NCI-H345 treated with DMSO at 0.1 percent for 48 hours (cell line): ENCODE measurements around the gene GK.
"Not testable (repeated sequence)": the region's sequence is repeated elsewhere in the genome, so short reads cannot be mapped to it uniquely, and the experiment has no call there.

Source experiments
- DNase-seq: peaks from one replicate; lab custom pipeline; 2025; ENCODE audit not compliant: unreplicated experiment; lab: John Stamatoyannopoulos, UW

GK gene

DNA sequence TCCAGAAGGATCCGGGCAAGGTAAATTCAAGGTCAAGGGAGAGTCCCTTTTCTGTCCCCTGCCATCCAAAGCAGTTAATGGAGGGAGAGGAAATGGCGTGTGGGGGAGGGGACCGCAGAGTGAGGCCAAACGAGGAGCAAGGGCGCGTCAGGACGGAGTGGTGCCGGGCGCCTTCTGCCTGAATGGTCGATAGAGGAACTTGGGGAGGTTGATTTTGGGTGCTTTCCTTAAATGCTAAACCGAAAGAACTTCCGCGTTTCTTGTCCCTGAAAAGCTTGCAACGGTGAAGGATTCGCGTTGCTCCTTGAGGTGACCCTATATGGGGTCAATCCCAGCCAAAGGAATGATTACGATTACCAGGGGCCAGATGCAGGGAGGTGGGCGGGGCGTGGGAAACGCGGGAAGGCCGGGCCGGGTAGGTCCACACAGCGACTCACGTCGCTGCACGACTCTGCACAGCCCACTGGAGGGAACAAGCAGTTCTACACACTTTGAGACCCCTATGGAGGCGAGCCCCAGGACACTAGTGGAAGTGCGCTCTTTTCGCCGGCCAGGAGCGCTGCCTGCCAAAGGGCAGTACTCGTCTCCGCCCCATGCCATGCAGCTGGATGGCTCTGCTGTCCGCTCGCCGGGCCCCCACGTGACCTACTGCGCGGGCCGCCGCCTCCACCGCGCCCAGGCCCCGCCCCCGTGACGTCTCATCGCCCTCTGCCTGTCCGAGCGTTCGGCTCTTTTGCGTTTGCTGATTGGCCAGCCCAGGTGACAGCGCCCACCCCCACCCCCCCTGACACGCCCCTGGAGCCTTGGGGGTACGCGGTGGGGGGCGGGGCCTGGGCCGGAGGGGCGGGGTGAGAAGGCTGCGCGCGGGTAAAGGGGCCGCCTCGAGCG is 452 bp upstream of the GK start:
- DNase-seq: peak; percentile 81

DNA sequence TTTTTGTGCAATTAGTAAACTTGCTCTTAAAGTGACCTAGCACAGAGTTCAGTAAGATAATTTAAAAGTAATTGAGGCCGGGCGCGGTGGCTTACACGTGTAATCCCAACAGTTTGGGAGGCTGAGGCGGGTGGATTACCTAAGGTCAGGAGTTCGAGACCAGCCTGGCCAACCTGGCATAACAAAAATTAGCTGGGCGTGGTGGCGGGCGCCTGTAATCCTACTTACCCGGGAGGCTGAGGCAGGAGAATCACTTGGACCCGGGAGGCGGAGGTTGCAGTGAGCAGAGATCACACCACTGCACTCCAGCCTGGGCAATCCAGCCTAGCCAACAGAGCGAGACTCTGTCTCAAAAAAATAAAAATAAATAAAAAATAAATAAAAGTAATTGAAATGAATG is 1.2 kb downstream of the GK start:
- not testable (repeated sequence) for DNase-seq

DNA sequence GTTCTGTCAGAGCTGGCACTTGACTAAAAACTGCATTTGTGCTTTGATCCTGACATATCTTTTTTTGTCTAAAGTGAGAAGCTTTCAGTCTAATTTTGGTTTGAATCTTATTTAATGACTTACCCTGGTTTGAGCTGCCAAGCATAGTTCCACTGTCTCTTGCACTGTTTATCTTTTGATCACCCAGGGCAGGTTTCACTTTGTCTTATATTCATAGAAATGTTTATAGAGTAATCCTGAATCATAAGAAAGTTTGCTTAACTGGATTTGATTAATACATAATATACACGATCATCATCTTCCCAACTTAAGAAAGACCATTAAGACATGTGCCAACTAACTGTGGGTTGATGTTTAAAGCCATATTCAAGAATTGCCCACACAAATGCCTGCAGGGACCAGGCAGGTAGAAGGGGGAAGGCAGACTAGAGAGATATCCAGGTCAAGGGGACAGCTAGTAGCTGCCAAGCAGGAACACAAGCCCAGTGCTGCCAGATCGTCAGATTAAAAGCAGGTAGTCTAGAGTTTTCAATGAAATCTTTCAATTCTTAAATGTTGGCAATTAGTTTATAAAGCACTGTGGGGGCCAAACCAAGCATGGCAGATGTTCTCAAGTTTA is 1.9 kb downstream of the GK start:
- DNase-seq: no peak

DNA sequence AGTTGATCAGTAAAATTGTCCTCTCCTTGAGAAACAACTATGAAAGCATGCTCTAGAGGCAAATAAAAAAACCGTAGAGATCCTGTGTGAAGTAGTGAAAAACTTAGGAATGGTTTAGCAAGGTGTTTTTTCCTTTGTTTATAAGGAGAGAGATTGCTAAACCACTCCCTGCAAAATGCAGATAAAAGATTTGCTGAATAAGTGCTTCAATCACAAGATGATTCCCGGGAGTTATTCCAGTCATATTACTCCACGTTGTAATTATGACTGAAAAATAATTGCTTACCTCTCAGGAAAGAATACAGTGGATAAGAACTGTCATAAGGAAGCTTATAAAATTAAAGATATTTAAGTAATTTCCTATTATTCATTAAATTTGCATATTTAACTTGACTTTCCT is 2.8 kb downstream of the GK start:
- no peak for DNase-seq

DNA sequence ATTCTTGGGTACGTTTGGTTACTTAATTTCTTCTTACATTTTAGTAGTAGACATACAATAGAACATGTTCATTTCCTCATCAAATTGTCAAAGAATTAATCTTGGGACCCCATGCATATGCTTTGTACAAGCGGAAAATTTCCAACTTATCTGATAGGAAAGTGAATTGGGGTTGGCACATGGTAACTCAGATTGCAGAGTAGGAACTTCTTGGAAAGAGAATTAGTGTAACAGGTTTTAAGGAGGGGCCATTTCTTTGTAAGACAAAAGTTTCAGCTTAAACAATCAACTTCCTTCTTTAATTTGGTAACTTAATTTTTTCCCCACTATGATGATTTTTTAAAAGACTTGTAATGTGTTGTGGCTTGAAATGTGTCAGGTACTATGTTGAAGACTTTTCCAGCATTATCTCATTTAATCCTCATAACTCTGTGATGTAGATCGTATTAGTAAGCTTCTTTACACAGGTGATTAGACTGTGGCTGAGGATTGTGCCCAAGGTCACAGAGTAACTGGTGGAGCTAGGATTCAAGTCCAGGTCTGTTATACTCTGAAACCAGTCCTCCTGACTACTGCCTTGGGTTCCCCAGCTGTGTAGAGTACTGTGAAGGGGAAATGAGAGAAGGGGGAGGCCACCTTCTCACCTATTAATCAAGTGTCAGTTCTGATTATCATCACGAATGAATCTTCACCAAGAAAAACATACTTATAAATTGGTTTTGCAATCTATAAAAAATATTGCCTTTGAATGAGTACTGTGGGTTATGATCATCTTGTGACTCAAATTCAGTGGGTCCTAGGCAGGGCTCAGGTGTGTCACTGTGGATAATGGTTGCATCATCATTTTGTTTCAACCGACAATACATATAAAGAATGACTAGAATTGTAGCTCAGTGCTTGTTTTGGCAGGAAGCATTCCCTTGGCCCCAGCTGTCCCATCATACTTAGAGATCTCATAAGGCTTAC is 4.3 kb downstream of the GK start:
- no peak for DNase-seq

DNA sequence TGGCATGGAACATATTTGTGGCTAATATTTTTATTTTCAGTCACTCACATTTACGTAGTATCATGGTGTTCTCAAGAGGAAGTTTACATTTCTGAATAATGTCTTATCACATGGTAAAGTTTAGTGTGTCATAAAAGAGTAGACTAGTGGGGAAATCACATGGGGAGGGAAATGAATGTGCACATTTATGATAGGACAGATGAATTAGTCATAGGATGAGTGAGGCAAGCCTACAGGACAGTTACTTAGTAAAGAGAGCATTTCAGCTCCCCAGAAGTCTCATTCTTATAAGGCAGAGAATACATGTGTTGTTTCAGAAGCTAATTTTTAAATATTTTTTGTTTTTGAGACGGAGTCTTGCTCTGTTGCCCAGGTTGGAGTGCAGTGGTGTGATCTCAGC is 6.2 kb downstream of the GK start:
- DNase-seq: no peak

DNA sequence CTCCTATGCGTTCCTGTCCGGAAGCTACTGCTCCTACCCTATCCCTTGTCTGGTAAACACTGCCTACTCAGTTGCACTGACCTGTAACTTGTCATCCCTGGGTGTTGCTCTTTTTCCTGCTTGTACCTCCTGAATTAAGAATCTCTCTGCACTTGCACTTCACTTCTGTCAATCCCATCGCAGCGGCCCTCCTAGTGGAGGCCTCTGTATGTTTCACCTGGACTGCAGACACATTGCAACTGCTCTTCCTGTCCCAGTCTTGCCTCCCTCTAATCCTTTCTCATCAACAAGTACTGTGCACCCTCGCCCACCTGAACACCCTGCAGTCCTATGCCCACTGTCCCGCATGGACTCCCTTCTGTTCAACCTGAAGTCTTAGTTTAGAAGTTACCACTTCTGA is 8.0 kb downstream of the GK start:
- no peak for DNase-seq

DNA sequence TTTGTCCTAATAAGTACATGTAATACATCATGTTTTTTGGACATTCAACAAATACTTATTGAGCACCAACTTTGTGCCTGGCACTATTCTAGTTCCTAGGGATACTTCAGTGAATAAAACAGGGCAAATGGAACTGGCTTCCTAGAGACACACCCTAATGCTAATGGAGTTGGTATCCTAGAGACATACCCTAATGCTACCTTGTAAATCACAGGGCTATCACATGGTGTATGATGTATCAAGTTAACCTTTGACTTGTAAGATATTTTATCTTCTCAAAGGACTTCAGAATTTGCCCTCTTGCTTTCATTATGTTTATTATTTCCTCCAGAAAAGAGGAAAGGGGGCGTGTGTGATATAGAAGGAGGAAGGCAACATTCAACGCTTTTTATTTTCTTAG is 10.1 kb downstream of the GK start:
- DNase-seq: no peak

DNA sequence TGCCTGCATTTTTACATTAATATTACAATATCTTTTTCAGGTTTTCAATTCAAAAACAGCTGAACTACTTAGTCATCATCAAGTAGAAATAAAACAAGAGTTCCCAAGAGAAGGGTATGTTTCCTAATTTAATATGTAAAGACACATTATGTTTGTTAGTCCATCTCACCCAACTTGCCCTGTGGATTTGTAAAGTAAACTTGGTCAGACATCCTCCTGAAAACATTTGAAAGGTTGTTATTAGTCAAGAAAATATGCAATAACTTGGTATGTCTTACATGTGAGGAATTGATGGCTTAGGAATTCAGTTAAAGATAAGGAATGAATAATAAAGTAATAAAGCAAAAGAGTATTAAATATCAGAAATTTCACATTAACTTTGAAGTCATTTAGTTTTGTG is 12.2 kb downstream of the GK start:
- DNase-seq: no peak

DNA sequence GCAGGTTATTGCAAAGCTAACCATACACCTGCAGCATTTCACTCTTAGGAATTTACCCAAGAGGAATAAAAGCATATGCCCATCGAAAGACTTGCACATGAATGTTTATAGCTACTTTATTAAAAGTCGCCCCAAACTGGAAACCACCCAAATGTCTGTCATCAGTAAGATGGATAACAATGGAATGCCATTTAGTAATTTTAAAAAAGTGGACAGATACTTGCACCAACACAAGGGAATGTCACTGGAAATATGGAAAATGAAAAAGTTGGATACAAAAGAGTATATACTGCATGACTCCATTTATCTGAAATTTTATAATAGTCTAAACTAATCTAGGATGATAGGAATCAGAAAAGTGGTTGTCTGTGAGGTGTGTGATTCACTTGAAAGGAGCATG is 12.9 kb downstream of the GK start:
- DNase-seq: no peak

DNA sequence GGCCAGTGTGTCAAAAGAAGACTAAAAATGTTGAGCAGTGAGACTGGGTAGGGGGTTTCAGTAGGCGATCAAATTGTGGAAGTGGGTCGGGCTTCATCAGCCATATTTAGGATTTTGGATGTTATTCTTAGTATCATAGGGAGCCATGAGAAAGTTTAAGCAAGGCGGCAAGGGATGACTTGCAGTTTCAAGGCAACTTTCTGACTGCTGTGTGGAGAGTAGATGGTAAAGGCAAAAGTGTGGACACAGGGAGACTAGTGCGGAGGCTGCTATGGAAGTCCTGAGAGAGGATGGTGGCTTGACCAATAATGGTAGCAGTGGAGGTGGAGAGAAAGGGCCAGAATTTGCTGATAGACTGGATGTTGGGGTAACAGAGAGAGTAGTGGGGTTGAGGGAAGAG is 15.4 kb downstream of the GK start:
- DNase-seq: no peak

DNA sequence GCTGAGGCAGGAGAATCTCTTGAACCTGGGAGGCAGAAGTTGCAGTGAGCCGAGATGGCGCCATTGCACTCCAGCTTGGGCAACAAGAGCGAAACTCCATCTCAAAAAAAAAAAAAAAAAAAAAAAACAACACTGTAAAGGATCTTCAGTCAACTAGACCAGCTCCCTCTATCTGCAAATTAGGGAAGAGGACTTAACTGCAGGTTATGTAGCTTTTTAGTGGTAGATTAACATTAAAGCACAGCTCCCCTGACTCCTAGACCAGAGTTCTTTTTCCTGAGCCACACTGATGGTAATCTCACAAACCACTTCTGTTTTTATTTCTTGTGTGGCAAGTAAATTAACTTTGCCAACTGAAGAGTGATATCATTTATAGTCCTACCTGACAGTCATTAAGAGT is 18.0 kb downstream of the GK start:
- not testable (repeated sequence) for DNase-seq

DNA sequence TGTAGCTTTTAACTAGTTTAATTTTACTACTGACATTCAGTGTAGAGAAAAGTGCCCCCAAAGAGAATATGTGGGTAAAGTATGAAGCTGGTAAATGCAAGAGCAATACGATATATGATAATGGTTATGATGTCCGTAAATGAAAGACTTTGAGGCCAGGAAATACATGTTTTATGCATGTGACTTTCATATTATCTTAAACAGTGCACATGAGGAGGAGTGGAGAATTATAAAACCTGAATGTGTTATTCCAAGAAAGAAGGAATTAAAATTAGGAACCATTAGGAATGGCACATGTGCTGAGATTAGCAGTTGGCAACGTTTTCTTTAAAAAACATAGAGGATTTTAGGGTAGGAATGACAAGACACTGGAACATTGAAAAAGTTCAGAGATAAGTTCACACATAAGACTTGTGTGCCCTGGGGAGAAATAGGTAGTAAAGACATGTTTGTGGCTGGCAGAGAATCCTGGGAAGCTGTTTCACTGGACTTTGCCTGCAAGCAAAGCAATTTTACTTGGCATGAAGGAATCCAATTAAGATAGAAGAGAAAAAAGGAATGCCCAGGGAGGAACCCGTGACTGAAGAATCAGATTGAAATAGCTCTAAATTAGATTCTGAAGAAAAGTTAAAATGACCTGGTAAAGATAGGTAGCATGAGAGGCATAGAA is 20.0 kb downstream of the GK start:
- no peak for DNase-seq

DNA sequence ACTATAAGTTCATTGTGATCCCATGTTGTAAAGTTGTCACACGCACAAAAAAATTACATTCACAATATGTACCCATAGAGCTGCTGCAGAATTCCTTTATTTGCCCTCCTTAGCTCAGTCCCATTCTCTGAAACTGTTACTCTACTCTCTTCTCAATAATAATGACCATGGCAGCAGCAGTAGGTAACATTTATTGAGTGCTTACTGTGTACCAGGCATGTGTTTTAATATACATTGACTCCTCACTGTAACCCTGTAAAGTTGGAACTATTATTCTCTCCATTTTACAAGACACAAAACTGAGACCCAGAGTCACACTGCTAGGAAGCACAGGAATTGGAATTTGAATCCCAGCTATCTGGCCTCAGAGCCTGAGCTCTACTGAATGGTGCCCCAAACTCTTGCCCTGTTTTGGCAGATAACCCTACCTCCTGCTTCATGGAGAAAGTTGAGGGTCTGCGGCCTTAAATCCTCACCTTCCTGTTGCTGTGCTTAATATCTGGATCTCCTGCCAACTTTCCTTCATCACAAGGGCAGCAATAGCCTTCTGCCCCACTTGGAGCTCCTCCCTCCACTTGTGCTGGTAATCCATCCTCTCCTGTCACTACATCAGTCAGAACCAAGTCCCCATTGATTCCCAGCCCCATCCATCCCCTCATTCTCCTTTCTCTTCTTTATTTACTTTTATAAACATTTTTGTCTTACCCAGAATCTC is 20.8 kb downstream of the GK start:
- DNase-seq: no peak

DNA sequence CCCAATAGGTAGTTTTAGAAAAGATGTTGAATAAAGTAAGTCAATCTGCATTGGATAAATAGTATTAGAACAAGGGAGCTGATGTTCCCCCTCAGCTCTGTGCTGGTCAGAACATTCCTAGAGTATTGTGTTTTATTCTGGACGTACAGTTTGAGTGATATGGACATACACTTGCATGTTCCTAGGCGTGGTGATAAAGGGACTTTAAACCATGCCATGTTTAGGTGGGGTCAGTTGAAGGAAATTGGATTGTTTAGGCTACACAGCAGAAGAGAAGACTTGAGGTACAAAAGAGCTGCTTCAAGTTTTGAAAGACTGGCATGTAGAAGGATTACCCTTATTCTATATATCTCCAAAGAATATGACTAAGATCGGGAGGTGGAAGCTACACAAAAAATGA is 21.6 kb downstream of the GK start:
- DNase-seq: no peak

DNA sequence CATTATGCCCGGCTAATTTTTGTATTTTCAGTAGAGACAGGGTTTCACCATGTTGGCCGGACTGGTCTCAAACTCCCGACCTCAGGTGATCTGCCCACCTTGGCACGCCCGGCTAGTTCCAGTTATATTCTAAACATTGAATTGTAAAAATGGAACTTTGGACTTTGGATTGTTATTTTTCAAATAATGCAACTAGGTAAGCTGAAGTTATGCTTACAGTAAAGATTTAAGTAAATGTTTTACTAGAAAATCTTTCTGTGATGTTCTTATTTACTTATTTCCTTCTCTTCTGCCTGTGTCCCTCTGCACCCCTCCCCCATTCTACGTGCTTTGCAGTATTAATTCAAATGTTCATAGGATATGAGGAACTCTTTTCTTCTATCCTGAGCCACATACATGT is 26.1 kb downstream of the GK start:
- no peak for DNase-seq

DNA sequence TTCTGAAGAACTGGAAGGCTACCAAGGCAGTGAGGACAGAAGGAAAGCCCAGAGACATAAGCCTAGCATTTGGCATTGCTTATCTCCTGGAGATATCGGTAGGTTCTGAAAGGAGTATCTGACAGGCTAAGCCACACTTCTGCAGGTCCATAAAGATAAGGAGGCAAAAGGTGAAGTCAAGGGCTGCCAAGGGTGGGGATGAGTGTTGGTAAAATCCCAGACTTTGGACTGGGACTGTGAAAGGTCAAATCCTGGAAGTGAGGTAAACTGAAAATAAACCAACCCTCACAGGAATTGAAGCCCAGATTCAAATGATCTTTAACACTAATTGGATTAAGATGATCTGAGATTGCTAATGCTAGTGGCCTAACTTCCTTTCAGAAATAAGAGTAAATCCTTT is 27.4 kb downstream of the GK start:
- DNase-seq: no peak

DNA sequence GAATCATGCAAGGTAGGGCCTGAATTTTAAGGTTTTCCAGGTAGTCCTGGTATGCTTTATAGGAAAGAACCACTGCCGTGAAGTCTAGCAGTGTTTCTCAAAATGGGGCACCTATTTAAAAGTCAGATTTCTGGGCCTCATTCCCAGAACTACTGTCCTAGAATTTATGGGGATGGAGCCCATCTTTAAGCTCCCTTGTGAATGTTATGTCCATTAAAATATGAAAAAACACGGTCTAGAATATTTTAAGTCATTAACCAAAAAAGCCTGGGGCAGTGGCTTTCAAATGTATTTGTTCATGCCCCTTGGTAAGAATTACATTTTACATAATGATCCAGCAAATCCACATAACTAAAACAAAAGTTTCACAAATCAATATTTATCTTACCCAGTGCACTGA is 35.4 kb downstream of the GK start:
- DNase-seq: no peak

DNA sequence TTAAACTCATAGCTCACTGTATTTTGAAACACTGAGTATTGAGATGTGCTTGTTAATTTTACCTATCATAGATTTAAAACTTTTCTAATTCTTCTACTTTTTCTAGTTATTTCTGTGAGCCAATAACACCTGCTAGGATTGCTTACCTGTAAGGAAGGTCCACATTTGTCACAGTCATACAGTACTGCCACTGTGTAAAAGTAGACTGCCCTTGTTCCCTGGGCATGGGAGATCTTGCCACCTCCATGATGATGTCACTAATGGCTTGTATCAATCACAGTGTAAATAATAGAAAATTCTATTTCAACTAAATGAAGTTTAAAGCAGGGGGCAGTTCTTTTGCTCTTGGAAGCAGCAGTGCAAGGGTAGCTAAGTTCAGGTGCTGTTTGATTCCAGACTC is 35.9 kb downstream of the GK start:
- no peak for DNase-seq

DNA sequence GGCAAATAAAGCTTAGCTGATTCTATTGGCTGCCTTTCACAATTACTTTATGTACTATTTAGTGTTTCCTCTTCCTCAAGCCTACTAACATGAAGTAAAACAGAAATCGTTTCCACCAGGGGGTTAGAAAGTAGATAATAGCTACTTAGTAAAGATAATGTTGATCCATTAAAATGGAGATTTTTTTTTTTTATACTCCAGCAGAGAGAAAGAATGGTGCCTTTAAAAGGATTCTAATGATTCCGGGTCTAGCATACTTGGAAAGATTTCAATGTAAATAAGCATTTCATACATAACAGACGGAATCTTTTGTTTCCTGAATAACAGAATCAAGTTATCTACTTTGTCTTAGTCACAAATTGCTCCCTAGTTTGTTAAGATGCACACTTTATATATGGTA is 37.1 kb downstream of the GK start:
- no peak for DNase-seq
